ENCODE measurements around the gene TENM3.

DNA sequence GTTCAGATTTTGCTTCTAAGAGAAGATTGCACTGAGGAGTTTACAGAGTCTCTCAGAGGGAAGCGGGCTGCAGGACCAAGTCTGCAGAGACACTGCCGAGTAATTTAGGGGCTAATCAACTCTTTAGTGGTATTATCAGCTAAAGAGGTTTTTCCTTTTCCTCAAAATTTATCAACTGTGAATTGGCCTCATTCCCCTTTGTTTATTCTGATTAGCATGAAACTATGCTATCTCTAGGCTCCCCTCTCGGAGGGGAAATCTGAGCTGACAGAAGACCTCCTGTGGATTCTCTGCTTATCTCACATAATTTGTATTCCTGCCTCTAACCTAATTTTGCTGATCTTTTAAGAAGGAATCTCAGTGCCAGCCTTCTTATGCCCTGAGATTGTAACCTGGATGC lies 473.0 kb downstream of the TENM3 start:
- TF ChIP-seq, protein P1, sequence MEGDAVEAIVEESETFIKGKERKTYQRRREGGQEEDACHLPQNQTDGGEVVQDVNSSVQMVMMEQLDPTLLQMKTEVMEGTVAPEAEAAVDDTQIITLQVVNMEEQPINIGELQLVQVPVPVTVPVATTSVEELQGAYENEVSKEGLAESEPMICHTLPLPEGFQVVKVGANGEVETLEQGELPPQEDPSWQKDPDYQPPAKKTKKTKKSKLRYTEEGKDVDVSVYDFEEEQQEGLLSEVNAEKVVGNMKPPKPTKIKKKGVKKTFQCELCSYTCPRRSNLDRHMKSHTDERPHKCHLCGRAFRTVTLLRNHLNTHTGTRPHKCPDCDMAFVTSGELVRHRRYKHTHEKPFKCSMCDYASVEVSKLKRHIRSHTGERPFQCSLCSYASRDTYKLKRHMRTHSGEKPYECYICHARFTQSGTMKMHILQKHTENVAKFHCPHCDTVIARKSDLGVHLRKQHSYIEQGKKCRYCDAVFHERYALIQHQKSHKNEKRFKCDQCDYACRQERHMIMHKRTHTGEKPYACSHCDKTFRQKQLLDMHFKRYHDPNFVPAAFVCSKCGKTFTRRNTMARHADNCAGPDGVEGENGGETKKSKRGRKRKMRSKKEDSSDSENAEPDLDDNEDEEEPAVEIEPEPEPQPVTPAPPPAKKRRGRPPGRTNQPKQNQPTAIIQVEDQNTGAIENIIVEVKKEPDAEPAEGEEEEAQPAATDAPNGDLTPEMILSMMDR (IDR thresholded peaks at IDR 0.05; ENCODE audit: low read depth, low read length, poor library complexity, severe bottlenecking) = no peak
- TF ChIP-seq EZH2phosphoT487 (IDR thresholded peaks at IDR 0.05; ENCODE audit: borderline replicate concordance, low read length) = no peak
